Loucy (cell line): ENCODE measurements around the gene GNB5.

ENCODE experiments used
- H2AFZ ChIP-seq: fragments of 200-600 bp; sonication (generic); 2 replicates; pipeline ENCODE4 v1.6.0; 2016; ENCODE audit warnings: antibody characterized with exemption, mild to moderate bottlenecking, low read length, moderate library complexity
- H3F3A ChIP-seq: fragments of 200-600 bp; 2 replicates; pipeline ENCODE4 v1.6.0; 2016; ENCODE audit warnings: antibody characterized with exemption, low read depth, mild to moderate bottlenecking
- H3K27me3 ChIP-seq: fragments of 200-600 bp; sonication (generic); 2 replicates; pipeline ENCODE4 v1.6.1; 2014; ENCODE audit warnings: low read length, mild to moderate bottlenecking; ENCODE audit not compliant: insufficient read depth, poor library complexity, severe bottlenecking
- H3K36me3 ChIP-seq: fragments of 200-600 bp; sonication (generic); 2 replicates; pipeline ENCODE4 v1.6.1; 2016; ENCODE audit warnings: low read length; ENCODE audit not compliant: insufficient read depth
- H3K4me1 ChIP-seq: fragments of 200-600 bp; sonication (generic); 2 replicates; pipeline ENCODE4 v1.5.1; 2014; ENCODE audit warnings: low read length, mild to moderate bottlenecking; ENCODE audit not compliant: insufficient read depth, poor library complexity, severe bottlenecking
- H3K4me2 ChIP-seq: fragments of 200-600 bp; sonication (generic); 2 replicates; pipeline ENCODE4 v1.6.0; 2014; ENCODE audit warnings: antibody characterized with exemption, low read length, low read depth, mild to moderate bottlenecking; ENCODE audit not compliant: poor library complexity, severe bottlenecking
- H3K4me3 ChIP-seq: fragments of 200-600 bp; sonication (generic); 2 replicates; pipeline ENCODE4 v1.5.1; 2014; ENCODE audit warnings: low read length, mild to moderate bottlenecking, mixed read lengths; ENCODE audit not compliant: poor library complexity, severe bottlenecking
- H3K79me2 ChIP-seq: fragments of 200-600 bp; sonication (generic); 2 replicates; pipeline ENCODE4 v1.6.1; 2014; ENCODE audit warnings: low read length; ENCODE audit not compliant: insufficient read depth
- H3K9ac ChIP-seq: fragments of 200-600 bp; sonication (generic); 2 replicates; pipeline ENCODE4 v1.6.0; 2014; ENCODE audit warnings: mild to moderate bottlenecking, low read depth, low read length, moderate library complexity; ENCODE audit not compliant: poor library complexity, severe bottlenecking
- H3K9me2 ChIP-seq: fragments of 200-600 bp; sonication (generic); replicated peaks from 2 replicates; pipeline ENCODE4 v1.6.1; 2016; ENCODE audit warnings: low read depth, low read length, mixed read lengths
- H3K9me3 ChIP-seq: fragments of 200-600 bp; sonication (generic); 2 replicates; pipeline ENCODE4 v1.6.1; 2014; ENCODE audit warnings: mild to moderate bottlenecking, antibody characterized with exemption, low read length, low read depth; ENCODE audit not compliant: insufficient read depth
- H4K20me1 ChIP-seq: fragments of 200-600 bp; sonication (generic); 2 replicates; pipeline ENCODE4 v1.6.0; 2014; ENCODE audit warnings: antibody characterized with exemption, low read length, mild to moderate bottlenecking; ENCODE audit not compliant: insufficient read depth, poor library complexity, severe bottlenecking
- EZH2phosphoT487 ChIP-seq: fragments of 200-600 bp; IDR thresholded peaks from 2 replicates; pipeline ENCODE4 v1.6.1; 2018; ENCODE audit warnings: antibody characterized with exemption, mild to moderate bottlenecking, moderate library complexity, borderline replicate concordance
- TF ChIP-seq, protein P1 (sequence below): fragments of 200-600 bp; sonication (generic); conservative IDR thresholded peaks from 2 replicates; pipeline ENCODE4 v1.5.1; 2014; ENCODE audit warnings: mild to moderate bottlenecking, antibody characterized with exemption, low read length

The GNB5 gene

DNA sequence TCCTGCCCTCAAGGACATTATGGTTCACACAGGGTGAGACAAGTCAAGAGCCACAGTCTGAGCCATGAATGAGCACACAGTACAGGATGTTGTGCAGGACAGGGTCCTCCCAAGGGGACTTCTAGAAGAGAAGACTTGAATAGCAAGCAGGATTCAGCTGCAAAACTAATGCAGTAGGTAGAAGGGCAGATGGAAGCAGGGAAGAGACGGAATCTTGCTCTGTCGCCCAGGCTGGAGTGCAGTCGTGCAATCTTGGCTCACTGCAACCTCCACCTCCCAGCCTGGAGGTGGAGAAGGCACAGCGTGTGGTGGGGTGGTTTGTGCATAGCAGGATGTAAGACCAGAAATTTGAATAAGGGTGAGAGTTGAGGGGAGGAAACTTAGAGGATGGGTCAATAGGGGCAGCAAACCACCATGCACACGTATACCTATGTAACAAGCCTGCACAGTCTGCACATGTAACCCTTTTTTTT, 86.6 kb downstream of the GNB5 start:
- H3K9me2 ChIP-seq = no peaks in the 10 kb centered on the region
- no peaks in the 10 kb centered on the region for H3F3A ChIP-seq
- no peak overlapping the region for H3K9ac ChIP-seq
- no peaks in the 10 kb centered on the region for H3K4me1 ChIP-seq
- TF ChIP-seq, protein P1, sequence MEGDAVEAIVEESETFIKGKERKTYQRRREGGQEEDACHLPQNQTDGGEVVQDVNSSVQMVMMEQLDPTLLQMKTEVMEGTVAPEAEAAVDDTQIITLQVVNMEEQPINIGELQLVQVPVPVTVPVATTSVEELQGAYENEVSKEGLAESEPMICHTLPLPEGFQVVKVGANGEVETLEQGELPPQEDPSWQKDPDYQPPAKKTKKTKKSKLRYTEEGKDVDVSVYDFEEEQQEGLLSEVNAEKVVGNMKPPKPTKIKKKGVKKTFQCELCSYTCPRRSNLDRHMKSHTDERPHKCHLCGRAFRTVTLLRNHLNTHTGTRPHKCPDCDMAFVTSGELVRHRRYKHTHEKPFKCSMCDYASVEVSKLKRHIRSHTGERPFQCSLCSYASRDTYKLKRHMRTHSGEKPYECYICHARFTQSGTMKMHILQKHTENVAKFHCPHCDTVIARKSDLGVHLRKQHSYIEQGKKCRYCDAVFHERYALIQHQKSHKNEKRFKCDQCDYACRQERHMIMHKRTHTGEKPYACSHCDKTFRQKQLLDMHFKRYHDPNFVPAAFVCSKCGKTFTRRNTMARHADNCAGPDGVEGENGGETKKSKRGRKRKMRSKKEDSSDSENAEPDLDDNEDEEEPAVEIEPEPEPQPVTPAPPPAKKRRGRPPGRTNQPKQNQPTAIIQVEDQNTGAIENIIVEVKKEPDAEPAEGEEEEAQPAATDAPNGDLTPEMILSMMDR = no peak
- TF ChIP-seq EZH2phosphoT487 = no peak
- no peaks in the 10 kb centered on the region for H3K79me2 ChIP-seq
- no peaks in the 10 kb centered on the region for H3K9me3 ChIP-seq
- H4K20me1 ChIP-seq = no peaks in the 10 kb centered on the region
- no peaks in the 10 kb centered on the region for H3K27me3 ChIP-seq
- no peak overlapping the region for H3K4me2 ChIP-seq
- no peak overlapping the region for H2AFZ ChIP-seq
- H3K4me3 ChIP-seq = no peak overlapping the region
- H3K36me3 ChIP-seq = no peaks in the 10 kb centered on the region

DNA sequence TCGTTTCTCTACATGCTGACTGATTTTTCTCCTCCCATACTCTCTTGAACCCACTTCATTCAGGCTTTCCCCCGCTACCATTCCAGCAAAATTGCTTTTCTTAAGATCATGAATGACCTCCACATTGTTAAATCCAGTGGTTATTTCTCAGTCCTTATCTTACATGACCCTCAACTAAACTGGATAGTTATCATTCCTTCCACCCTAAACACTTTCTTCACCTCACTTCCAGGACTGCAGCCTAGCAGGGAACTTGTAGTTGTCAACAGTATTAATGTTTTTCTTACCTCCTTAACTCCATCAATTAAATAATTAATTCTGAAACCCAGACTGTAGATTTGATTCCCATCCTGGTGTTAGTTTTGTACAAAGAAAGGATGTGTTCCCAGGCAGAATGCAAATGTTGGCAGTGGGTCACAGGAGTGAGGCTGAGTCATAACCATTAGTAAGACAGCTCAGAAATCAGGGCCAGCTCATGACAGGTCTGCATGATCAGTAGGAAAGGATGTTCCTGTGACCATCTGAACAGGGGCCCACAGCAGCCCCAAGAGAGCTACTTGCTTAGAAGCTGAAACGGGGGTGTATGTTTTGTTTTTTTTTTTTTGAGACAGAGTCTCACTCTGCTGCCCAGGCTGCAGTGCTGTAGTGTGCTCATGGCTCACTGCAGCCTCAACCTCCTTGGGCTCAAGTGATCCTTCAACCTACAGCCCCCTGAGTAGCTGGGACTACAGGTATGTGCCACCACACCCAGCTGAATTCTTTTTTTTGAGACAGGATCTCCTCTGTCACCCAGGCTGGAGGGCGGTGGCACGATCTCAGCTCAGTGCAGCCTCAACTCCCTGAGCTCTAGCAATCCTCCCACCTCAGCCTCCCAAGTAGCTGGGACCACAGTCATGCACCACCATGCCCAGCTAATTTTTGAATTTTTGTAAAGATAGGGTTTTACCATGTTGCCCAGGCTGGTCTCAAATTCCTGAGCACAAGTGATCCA, 87.7 kb downstream of the GNB5 start:
- no peaks in the 10 kb centered on the region for H3K9me2 ChIP-seq
- H3F3A ChIP-seq = no peaks in the 10 kb centered on the region
- no peak overlapping the region for H3K9ac ChIP-seq
- TF ChIP-seq, protein P1 = no peak
- H4K20me1 ChIP-seq = no peaks in the 10 kb centered on the region
- no peak overlapping the region for H3K4me2 ChIP-seq
- no peaks in the 10 kb centered on the region for H3K4me1 ChIP-seq
- no peaks in the 10 kb centered on the region for H3K79me2 ChIP-seq
- no peaks in the 10 kb centered on the region for H3K36me3 ChIP-seq
- H3K9me3 ChIP-seq = no peaks in the 10 kb centered on the region
- H3K27me3 ChIP-seq = no peaks in the 10 kb centered on the region
- no peak overlapping the region for H3K4me3 ChIP-seq
- no peak overlapping the region for H2AFZ ChIP-seq

DNA sequence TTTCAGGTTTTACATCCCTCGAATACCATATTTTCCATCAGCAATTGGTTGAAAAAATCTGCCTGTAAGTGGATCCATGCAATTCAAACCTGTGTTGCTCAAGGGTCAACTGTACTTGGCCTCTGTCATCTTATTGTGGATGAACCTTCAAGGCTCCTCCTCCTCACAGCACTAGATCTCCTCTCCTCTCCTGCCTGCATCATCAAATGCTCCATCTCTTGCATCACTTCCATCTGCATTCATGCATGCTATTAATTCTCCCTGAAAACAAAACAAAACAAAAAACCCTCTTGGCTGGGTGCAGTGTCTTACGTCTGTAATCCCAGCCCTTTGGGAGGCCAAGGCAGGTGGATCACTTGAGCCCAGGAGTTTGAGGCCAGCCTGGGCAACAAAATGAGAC, 88.7 kb downstream of the GNB5 start:
- Histone ChIP-seq H3K79me2 (no peaks in the 10 kb centered on the region), H3K36me3 (no peaks in the 10 kb centered on the region), H2AFZ (no peak overlapping the region), H3K4me3 (no peak overlapping the region), H3K9ac (no peak overlapping the region), H3K9me3 (no peaks in the 10 kb centered on the region), H3K4me1 (no peaks in the 10 kb centered on the region), H3K9me2 (no peaks in the 10 kb centered on the region), H3K4me2 (no peak overlapping the region), H4K20me1 (no peaks in the 10 kb centered on the region), H3K27me3 (no peaks in the 10 kb centered on the region), H3F3A (no peaks in the 10 kb centered on the region)
- TF ChIP-seq EZH2phosphoT487 = no peak
- TF ChIP-seq, protein P1 = no peak
